K562 treated with DMSO at 1 percent for 12 hours (cell line): ENCODE data around the gene WSB2. TPM values are rescaled to one million over a fixed set of nuclear protein-coding genes. Genes with fewer than 3 reads are reported as not detected.

ENCODE experiments used
- total RNA-seq: library from RNA; unstranded; fragments of 300-600 nt; gene quantifications from 2 replicates; pipeline ENCODE4 v1.2.3, GENCODE V29; 2022; ENCODE audit not compliant: insufficient read depth

Gene WSB2
- 32.4 and 60.8 TPM in 2 replicates for total RNA-seq

GRCh38 chr12:118061011-118061872, at the start of gene WSB2:
Gene WSB2 (minus strand): TSS chr12:118061179. CDS start chr12:118061048, 131 bp downstream.

DNA sequence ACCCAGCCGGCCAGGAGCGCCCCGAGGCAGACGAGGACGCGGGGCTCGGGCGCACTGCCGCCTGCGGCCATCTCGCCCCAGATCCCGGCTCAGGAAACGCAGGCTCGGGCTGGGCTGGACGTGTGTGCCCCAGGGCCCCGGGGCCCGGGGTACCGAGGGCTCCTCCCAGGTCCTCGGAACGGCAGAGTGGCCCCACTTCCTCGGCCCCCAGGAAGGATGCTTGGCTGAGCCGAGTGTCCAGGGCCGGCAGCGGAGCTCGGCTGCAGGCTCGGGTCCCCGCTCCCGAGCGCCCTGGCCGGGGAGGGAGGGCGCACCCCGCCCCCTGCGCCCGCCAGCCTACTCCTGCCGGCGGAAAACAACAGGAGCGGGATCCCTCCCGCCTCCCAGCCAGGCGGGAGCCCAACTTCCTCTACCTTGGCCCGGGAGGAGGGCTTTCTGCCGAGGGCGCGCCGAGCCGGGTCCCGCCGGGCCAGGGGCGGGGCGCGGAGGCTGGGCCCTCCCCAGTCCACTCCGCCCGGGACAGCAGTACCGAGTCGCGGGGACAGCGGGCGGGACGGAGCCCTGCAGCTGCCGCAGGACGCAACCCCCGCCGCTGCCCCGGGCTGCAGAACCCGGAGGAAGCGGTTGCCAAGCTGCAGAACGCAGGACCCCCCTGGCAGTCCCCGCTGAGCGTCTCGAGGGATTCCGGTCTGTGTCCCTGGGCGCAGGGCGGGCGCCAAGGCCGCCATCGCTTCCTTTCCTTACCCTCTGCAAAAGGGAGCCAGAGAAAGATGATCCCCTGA, 42.8 kb upstream of the WSB2 start, which contains the start of gene VSIG10:
TSS of gene VSIG10 (minus strand) at position 411 of the 782 bp plus-strand sequence. CDS start at position 71, 340 bp downstream.

GRCh38 chr12:118016424-118017264, 44.3 kb downstream of the WSB2 start, which contains the start of gene RFC5:
Gene RFC5 (plus strand): TSS chr12:118016703. CDS start chr12:118016828, 125 bp downstream.

Other genes starting within 250 kb of the WSB2 start
- gene KSR2, start 92.2 kb downstream of the WSB2 start, total RNA-seq: not detected in 2 replicates
- gene RFC5, start 44.5 kb downstream of the WSB2 start, total RNA-seq: 38.4 and 72.9 TPM in 2 replicates
- 2.9 and 3.8 TPM in 2 replicates for gene VSIG10, start 42.8 kb upstream of the WSB2 start, total RNA-seq
- gene PEBP1, start 74.9 kb upstream of the WSB2 start, total RNA-seq: 63.0 and 79.2 TPM in 2 replicates